Parathyroid adenoma (tissue), 2 donors: ENCODE data around the gene XYLT2.

Source experiments
- H2AFZ ChIP-seq: fragments of 300-600 bp; sonication (generic); one replicate; pipeline ENCODE4 v1.7.0; 2017; ENCODE audit warnings: antibody characterized with exemption, mild to moderate bottlenecking
- H3K27ac ChIP-seq: fragments of 300-600 bp; sonication (generic); one replicate; pipeline ENCODE4 v1.7.0; 2017
- H3K27me3 ChIP-seq: fragments of 300-600 bp; sonication (generic); one replicate; pipeline ENCODE4 v1.7.0; 2017; ENCODE audit warnings: low read length; ENCODE audit not compliant: control insufficient read depth, insufficient read depth
- H3K36me3 ChIP-seq: fragments of 300-600 bp; sonication (generic); one replicate; pipeline ENCODE4 v1.7.0; 2017; ENCODE audit warnings: low read length; ENCODE audit not compliant: control insufficient read depth, insufficient read depth
- H3K4me1 ChIP-seq: fragments of 300-600 bp; sonication (generic); one replicate; pipeline ENCODE4 v1.7.0; 2017; ENCODE audit warnings: control low read depth
- H3K4me2 ChIP-seq: fragments of 300-600 bp; sonication (generic); one replicate; pipeline ENCODE4 v1.7.0; 2017; ENCODE audit warnings: low read length
- H3K4me3 ChIP-seq: fragments of 300-600 bp; sonication (generic); one replicate; pipeline ENCODE4 v1.7.0; 2017; ENCODE audit warnings: low read depth, low read length
- H3K79me2 ChIP-seq: fragments of 300-600 bp; sonication (generic); one replicate; pipeline ENCODE4 v1.7.0; 2017; ENCODE audit warnings: control low read depth
- H3K9ac ChIP-seq: fragments of 300-600 bp; sonication (generic); one replicate; pipeline ENCODE4 v1.7.0; 2017; ENCODE audit warnings: mild to moderate bottlenecking
- H3K9me3 ChIP-seq: fragments of 300-600 bp; sonication (generic); one replicate; pipeline ENCODE4 v1.7.0; 2017; ENCODE audit warnings: low read length; ENCODE audit not compliant: control insufficient read depth
- TF ChIP-seq, protein P1 (sequence below): fragments of 300-600 bp; sonication (generic); IDR thresholded peaks from one replicate; pipeline ENCODE4 v1.7.0; 2017; ENCODE audit warnings: antibody characterized with exemption, mild to moderate bottlenecking
- donor health status: primary hyperparathyroidism.

The XYLT2 gene

GRCh38 chr17:50389534-50389933 lies 43.6 kb downstream of the XYLT2 start:
- H2AFZ ChIP-seq = no peak overlapping the region
- no peak overlapping the region for H3K9ac ChIP-seq
- H3K9me3 ChIP-seq = no peaks in the 10 kb centered on the region
- TF ChIP-seq, protein P1, sequence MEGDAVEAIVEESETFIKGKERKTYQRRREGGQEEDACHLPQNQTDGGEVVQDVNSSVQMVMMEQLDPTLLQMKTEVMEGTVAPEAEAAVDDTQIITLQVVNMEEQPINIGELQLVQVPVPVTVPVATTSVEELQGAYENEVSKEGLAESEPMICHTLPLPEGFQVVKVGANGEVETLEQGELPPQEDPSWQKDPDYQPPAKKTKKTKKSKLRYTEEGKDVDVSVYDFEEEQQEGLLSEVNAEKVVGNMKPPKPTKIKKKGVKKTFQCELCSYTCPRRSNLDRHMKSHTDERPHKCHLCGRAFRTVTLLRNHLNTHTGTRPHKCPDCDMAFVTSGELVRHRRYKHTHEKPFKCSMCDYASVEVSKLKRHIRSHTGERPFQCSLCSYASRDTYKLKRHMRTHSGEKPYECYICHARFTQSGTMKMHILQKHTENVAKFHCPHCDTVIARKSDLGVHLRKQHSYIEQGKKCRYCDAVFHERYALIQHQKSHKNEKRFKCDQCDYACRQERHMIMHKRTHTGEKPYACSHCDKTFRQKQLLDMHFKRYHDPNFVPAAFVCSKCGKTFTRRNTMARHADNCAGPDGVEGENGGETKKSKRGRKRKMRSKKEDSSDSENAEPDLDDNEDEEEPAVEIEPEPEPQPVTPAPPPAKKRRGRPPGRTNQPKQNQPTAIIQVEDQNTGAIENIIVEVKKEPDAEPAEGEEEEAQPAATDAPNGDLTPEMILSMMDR = no peak
- H3K27me3 ChIP-seq = no peaks in the 10 kb centered on the region
- H3K4me2 ChIP-seq = no peak overlapping the region
- no peaks in the 10 kb centered on the region for H3K79me2 ChIP-seq
- no peaks in the 10 kb centered on the region for H3K4me1 ChIP-seq
- H3K36me3 ChIP-seq = no peaks in the 10 kb centered on the region
- no peak overlapping the region for H3K27ac ChIP-seq
- no peak overlapping the region for H3K4me3 ChIP-seq

- Histone ChIP-seq H2AFZ (no peak overlapping the region), H3K9ac (no peak overlapping the region), H3K4me2 (no peak overlapping the region), H3K27ac (no peak overlapping the region), H3K27me3 (no peaks in the 10 kb centered on the region), H3K4me1 (peaks cover 3% of the 10 kb centered on the region), H3K4me3 (no peak overlapping the region), H3K36me3 (no peaks in the 10 kb centered on the region), H3K79me2 (peaks cover 9% of the 10 kb centered on the region), H3K9me3 (no peaks in the 10 kb centered on the region)
- TF ChIP-seq, protein P1 = no peak
Measured at GRCh38 chr17:50392621-50393020, 46.7 kb downstream of the XYLT2 start.

GRCh38 chr17:50393700-50394099 lies 47.8 kb downstream of the XYLT2 start:
- Histone ChIP-seq H3K4me2 (no peak overlapping the region), H3K27me3 (no peaks in the 10 kb centered on the region), H3K27ac (no peak overlapping the region), H3K79me2 (peaks cover 12% of the 10 kb centered on the region), H3K9ac (no peak overlapping the region), H3K36me3 (no peaks in the 10 kb centered on the region), H2AFZ (no peak overlapping the region), H3K9me3 (no peaks in the 10 kb centered on the region), H3K4me3 (no peak overlapping the region), H3K4me1 (peaks cover 3% of the 10 kb centered on the region)
- TF ChIP-seq, protein P1 = no peak

GRCh38 chr17:50394711-50395110 lies 48.8 kb downstream of the XYLT2 start:
- Histone ChIP-seq H3K36me3 (no peaks in the 10 kb centered on the region), H3K27ac (no peak overlapping the region), H3K4me2 (no peak overlapping the region), H3K4me1 (peaks cover 3% of the 10 kb centered on the region), H3K4me3 (no peak overlapping the region), H3K27me3 (no peaks in the 10 kb centered on the region), H3K79me2 (peaks cover 12% of the 10 kb centered on the region), H3K9me3 (no peaks in the 10 kb centered on the region), H2AFZ (no peak overlapping the region), H3K9ac (no peak overlapping the region)
- TF ChIP-seq, protein P1 = no peak

DNA sequence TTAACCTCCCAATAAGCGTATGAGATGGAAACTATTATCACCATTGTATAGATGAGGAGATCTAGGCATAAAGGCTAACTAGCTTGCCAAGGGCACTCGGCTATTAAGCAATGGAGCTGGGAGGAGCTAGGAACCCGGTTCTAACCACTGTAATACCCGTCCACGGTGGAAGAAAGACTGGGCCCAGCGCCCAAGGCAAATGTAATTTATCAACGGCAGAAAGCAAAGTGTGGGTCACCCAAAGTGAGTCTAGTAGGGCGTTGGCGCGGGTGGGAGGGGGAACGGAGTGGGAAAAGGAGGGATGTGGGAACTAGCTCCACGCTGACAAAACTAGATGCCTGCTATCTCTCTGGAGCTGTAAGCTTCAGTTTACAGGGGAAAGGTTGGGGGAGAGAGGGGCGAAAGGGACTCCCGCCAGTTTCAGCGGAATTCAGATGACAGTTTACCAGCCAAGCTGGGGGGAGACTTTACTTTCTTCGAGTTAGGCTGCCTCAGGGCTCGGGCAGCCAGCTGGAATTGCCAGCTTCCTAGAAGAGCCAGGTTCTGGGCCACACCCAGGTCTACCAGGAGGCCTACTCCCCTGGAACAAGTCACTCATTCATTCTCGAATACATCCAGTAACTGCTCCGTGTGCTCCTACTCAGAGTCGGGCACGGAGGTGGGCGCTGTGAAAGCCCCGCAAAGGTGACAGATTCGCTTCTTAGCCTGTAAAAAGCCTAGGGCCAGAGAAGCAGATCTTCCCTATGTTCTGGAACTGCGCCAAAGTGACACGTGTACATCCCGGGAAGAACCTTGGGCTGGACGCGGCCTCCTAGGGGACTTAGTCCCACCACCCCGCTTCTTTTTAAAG lies 50.6 kb downstream of the XYLT2 start:
- no peaks in the 10 kb centered on the region for H3K36me3 ChIP-seq
- H3K27ac ChIP-seq = peak overlapping the region; percentile 37

More for the DNA sequence above, 50.6 kb downstream of the XYLT2 start:
- Histone ChIP-seq H3K79me2 (peaks cover 12% of the 10 kb centered on the region), H2AFZ (peak overlapping the region; percentile 77), H3K4me2 (peak overlapping the region; percentile 63), H3K4me3 (peak overlapping the region; percentile 63), H3K4me1 (peaks cover 3% of the 10 kb centered on the region), H3K9me3 (no peaks in the 10 kb centered on the region), H3K9ac (peak overlapping the region; percentile 33), H3K27me3 (no peaks in the 10 kb centered on the region)
- TF ChIP-seq, protein P1 = no peak
